HG02798 (cell line): ENCODE data around the gene ADM2.

Experiments used
- ATAC-seq: cut with Tn5 transposase; IDR thresholded peaks from one replicate; pipeline ENCODE4 v1.9.1; 2021; ENCODE audit warnings: mild to moderate bottlenecking; ENCODE audit not compliant: unreplicated experiment, poor library complexity

Gene ADM2

GRCh38 chr22:50445071-50445879, 36.1 kb upstream of the ADM2 start:
- no peak for ATAC-seq

- no peak for ATAC-seq
Measured at GRCh38 chr22:50445880-50446707, 35.2 kb upstream of the ADM2 start.

- ATAC-seq: no peak
Measured at GRCh38 chr22:50446708-50447575, 34.4 kb upstream of the ADM2 start.

- ATAC-seq: no peak
Measured at GRCh38 chr22:50447576-50448551, 33.5 kb upstream of the ADM2 start.

- no peak for ATAC-seq
Measured at GRCh38 chr22:50452649-50453048, 28.7 kb upstream of the ADM2 start.

- no peak for ATAC-seq
Measured at GRCh38 chr22:50454556-50455075, 26.7 kb upstream of the ADM2 start.

GRCh38 chr22:50455201-50455600, 26.1 kb upstream of the ADM2 start:
- ATAC-seq: no peak

- no peak for ATAC-seq
Measured at GRCh38 chr22:50456026-50456425, 25.3 kb upstream of the ADM2 start.

- no peak for ATAC-seq
Measured at GRCh38 chr22:50456466-50457234, 24.7 kb upstream of the ADM2 start.

- ATAC-seq: no peak
Measured at GRCh38 chr22:50459016-50459415, 22.3 kb upstream of the ADM2 start.

- no peak for ATAC-seq
Measured at GRCh38 chr22:50459496-50460140, 21.7 kb upstream of the ADM2 start.

GRCh38 chr22:50460938-50461337, 20.4 kb upstream of the ADM2 start:
- no peak for ATAC-seq

- no peak for ATAC-seq
Measured at GRCh38 chr22:50461536-50461935, 19.8 kb upstream of the ADM2 start.

- no peak for ATAC-seq
Measured at GRCh38 chr22:50461979-50462540, 19.3 kb upstream of the ADM2 start.

- no peak for ATAC-seq
Measured at GRCh38 chr22:50463188-50463900, 18.0 kb upstream of the ADM2 start.

GRCh38 chr22:50464451-50464850, 16.9 kb upstream of the ADM2 start:
- ATAC-seq: no peak
